ENCODE measurements around the gene BACH1.

BACH1 gene

DNA sequence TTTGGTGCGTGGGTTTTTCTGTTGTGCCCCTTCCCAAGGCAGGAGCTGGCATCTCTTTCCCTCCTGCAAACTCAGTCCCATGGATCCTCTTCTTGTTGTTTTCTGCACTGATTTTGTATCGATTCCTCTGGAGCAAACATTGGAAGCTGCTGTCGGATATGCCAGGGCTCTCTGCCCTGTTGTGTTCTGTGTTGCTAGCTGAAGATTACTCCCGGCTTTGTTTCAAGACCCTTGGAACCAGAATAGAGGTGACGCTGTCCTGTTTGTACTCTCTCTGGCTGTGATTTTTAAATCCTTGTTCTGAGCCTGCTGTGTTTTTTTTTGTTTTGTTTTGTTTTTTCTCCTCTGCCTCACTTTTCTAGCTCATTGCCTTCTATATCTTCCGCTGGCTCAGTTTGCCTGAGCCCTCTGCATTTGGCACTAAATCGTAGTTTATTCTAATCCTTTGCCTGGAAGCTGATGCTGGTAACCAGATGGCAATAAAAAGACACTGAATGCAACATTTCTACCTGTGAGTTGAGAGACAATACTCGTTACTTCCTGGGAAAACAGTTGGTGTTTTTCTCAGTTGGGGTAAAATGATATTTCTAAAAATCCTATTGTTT lies 67.0 kb downstream of the BACH1 start:
- CTCF ChIA-PET, result interaction anchor here (1.3 kb wide), 1 partner anchor 9 kb away, joined by 4 read pairs; no protein-coding TSS in a partner anchor
- TF ChIP-seq, protein P1, sequence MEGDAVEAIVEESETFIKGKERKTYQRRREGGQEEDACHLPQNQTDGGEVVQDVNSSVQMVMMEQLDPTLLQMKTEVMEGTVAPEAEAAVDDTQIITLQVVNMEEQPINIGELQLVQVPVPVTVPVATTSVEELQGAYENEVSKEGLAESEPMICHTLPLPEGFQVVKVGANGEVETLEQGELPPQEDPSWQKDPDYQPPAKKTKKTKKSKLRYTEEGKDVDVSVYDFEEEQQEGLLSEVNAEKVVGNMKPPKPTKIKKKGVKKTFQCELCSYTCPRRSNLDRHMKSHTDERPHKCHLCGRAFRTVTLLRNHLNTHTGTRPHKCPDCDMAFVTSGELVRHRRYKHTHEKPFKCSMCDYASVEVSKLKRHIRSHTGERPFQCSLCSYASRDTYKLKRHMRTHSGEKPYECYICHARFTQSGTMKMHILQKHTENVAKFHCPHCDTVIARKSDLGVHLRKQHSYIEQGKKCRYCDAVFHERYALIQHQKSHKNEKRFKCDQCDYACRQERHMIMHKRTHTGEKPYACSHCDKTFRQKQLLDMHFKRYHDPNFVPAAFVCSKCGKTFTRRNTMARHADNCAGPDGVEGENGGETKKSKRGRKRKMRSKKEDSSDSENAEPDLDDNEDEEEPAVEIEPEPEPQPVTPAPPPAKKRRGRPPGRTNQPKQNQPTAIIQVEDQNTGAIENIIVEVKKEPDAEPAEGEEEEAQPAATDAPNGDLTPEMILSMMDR (IDR thresholded peaks at IDR 0.05; ENCODE audit: control extremely low read depth, extremely low read depth, low read depth, missing control alignments), result no peak
- POLR2A ChIA-PET, result no interaction called here
- no peak for DNase-seq (ENCODE audit: extremely low spot score)

GRCh38 chr21:29366532-29366931 lies 67.8 kb downstream of the BACH1 start:
- ChIA-PET CTCF (interaction anchor here (1.1 to 1.6 kb wide), 3 partner anchors 10 to 12 kb away, joined by 3 to 4 read pairs (median 3); no protein-coding TSS in a partner anchor), POLR2A (no interaction called here)
- TF ChIP-seq, protein P1 (IDR thresholded peaks at IDR 0.05; ENCODE audit: control extremely low read depth, extremely low read depth, low read depth, missing control alignments), result no peak
- DNase-seq (ENCODE audit: extremely low spot score), result no peak

- no peak for DNase-seq (ENCODE audit: extremely low spot score)
- ChIA-PET CTCF (interaction anchor here (1.1 to 1.6 kb wide), 2 partner anchors 9 to 12 kb away, joined by 3 read pairs; no protein-coding TSS in a partner anchor), POLR2A (no interaction called here)
- TF ChIP-seq, protein P1 (IDR thresholded peaks at IDR 0.05; ENCODE audit: control extremely low read depth, extremely low read depth, low read depth, missing control alignments), result no peak
Measured at GRCh38 chr21:29367335-29367734, 68.6 kb downstream of the BACH1 start.

DNA sequence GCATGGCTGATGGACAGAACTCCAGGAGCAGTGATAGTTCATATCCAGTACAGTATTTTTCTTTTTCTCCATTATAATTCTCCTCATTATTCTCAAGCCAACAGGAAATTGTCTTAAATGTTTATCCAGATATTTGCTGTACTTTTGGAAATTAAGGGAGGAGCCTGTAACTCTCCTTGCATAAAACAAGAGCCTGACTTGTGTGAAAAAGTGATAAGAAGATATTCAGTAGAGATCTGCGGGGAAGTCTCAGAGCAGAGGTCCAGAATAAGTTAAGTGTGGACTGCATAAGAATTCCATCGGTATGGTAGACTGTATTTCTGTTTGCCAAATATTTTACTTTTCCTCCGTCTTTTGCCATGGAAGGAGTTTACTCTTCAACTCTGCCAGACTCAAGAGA lies 70.2 kb downstream of the BACH1 start:
- ChIA-PET POLR2A (interaction anchor here (1.0 kb wide), 1 partner anchor 67 kb away, joined by 3 read pairs; no protein-coding TSS in a partner anchor), CTCF (interaction anchor here (0.8 to 4.7 kb wide), 5 partner anchors 8 to 280 kb away, joined by 3 to 39 read pairs (median 3); no protein-coding TSS in a partner anchor)
- DNase-seq (ENCODE audit: extremely low spot score), result no peak
- TF ChIP-seq, protein P1 (IDR thresholded peaks at IDR 0.05; ENCODE audit: control extremely low read depth, extremely low read depth, low read depth, missing control alignments), result no peak

- DNase-seq (ENCODE audit: extremely low spot score), result no peak
- ChIA-PET POLR2A (interaction anchor here (0.7 to 1.0 kb wide), 2 partner anchors 69 to 71 kb away, joined by 3 read pairs; no protein-coding TSS in a partner anchor), CTCF (interaction anchor here (0.7 to 4.7 kb wide), 28 partner anchors 9 to 478 kb away, joined by 3 to 39 read pairs (median 6); no protein-coding TSS in a partner anchor)
- TF ChIP-seq, protein P1 (IDR thresholded peaks at IDR 0.05; ENCODE audit: control extremely low read depth, extremely low read depth, low read depth, missing control alignments), result no peak
Measured at GRCh38 chr21:29371464-29371863, 72.7 kb downstream of the BACH1 start.

DNA sequence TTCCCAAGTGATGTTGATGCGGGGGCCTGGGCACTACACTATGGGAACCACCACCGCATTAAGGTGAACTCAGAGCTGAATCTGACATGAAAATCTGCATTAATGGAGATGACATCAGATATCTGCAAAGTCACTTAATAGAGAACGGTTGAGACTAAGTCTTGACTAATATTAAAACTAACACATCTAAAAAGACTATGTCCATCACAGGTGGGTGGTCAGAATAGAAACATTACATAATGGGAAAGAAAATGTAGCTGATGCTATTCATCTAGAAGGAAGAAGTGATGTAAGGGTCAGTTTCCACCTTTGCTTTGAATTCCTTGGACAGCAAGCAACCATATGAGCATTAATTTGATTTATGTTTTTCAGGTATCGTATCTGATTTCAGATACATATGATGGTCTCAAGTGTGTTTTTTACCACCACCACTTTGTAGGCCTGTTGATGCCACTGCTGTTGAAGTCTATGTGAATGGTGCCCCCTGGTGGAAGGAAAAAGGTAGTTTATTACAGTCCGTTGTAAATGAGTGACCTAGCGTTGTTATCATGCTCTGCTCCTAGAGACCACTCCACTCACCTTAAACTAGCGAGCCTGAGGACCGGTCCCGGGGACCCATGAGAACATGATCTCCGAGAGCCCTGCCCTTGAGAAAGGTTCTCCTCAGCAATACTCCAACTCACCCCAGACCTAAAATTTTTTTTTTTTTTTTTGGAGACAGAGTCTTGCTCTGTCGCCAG lies 73.5 kb downstream of the BACH1 start:
- peak; percentile 68 for DNase-seq (ENCODE audit: extremely low spot score)
- TF ChIP-seq, protein P1 (IDR thresholded peaks at IDR 0.05; ENCODE audit: control extremely low read depth, extremely low read depth, low read depth, missing control alignments), result peak; percentile 57
- ChIA-PET CTCF (interaction anchor here (0.7 to 4.7 kb wide), 31 partner anchors 8 to 477 kb away, joined by 3 to 39 read pairs (median 5); partner anchors contain the start of gene BACH1), POLR2A (interaction anchor here (1.0 kb wide), 1 partner anchor 72 kb away, joined by 3 read pairs; no protein-coding TSS in a partner anchor)

Measured in GM10248 (cell line).